ENCODE results near the gene LTBP2. TPM values are rescaled to one million over a fixed set of nuclear protein-coding genes. Genes with fewer than 3 reads are reported as not detected.
A peak's percentile ranks its signal among the peaks of the same experiment; 100 is the strongest.

LTBP2 gene
- total and polyA plus RNA-seq, 7 donors: 0.46 to 71.2 (median 12.1) TPM

DNA sequence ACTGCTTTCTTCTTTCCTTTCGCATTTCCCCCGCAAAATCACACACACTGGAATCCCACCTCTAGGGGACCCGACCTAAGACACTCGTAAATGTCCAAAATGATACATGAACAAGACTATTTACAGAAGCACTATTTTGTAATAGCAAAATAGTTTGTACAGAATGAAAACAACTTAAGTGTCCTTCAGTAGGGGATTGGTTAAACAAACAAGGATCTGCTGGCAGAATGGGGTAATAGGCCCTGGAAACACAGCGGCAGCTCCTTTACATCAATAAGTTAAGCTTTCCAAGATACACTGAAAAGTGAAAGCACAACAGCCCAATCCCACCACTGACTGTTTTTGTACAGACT lies 48.8 kb downstream of the LTBP2 start:
- TF ChIP-seq, protein P1, sequence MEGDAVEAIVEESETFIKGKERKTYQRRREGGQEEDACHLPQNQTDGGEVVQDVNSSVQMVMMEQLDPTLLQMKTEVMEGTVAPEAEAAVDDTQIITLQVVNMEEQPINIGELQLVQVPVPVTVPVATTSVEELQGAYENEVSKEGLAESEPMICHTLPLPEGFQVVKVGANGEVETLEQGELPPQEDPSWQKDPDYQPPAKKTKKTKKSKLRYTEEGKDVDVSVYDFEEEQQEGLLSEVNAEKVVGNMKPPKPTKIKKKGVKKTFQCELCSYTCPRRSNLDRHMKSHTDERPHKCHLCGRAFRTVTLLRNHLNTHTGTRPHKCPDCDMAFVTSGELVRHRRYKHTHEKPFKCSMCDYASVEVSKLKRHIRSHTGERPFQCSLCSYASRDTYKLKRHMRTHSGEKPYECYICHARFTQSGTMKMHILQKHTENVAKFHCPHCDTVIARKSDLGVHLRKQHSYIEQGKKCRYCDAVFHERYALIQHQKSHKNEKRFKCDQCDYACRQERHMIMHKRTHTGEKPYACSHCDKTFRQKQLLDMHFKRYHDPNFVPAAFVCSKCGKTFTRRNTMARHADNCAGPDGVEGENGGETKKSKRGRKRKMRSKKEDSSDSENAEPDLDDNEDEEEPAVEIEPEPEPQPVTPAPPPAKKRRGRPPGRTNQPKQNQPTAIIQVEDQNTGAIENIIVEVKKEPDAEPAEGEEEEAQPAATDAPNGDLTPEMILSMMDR (IDR thresholded peaks at IDR 0.05): no peak
- TF ChIP-seq EP300 (IDR thresholded peaks at IDR 0.05) (no peak), POLR2AphosphoS5 (IDR thresholded peaks at IDR 0.05) (no peak), POLR2A (IDR thresholded peaks at IDR 0.05) (no peak)
- 63 to 70% methylated on average over 5 of the region's 5 CpGs for WGBS, 2 donors
- intact Hi-C loops (cut with DNase I): no loop called here
- Histone ChIP-seq H3K4me3 (no peak overlapping the region), H3K9me3 (no peaks in the 10 kb centered on the region), H3K4me1 (peaks cover 0 to 25% (median 12%) of the 10 kb centered on the region in 4 donors), H3K27ac (peak overlapping the region in 2 of 4 donors; percentile 29 to 34), H3K36me3 (no peaks in the 10 kb centered on the region), H3K27me3 (no peaks in the 10 kb centered on the region)
- no peak for DNase-seq

GRCh38 chr14:74562515-74563232 lies 49.4 kb downstream of the LTBP2 start:
- WGBS, 2 donors: 50 to 65% methylated on average over 3 of the region's 3 CpGs
- Histone ChIP-seq H3K27me3 (no peaks in the 10 kb centered on the region), H3K4me3 (no peak overlapping the region), H3K36me3 (no peaks in the 10 kb centered on the region), H3K27ac (peak overlapping the region in 2 of 4 donors; percentile 29 to 34), H3K9me3 (no peaks in the 10 kb centered on the region), H3K4me1 (peaks cover 0 to 25% (median 12%) of the 10 kb centered on the region in 4 donors)
- TF ChIP-seq EP300 (IDR thresholded peaks at IDR 0.05): no peak
- no peak for TF ChIP-seq POLR2AphosphoS5 (IDR thresholded peaks at IDR 0.05)
- TF ChIP-seq POLR2A (IDR thresholded peaks at IDR 0.05): no peak
- TF ChIP-seq, protein P1 (IDR thresholded peaks at IDR 0.05): no peak
- intact Hi-C loops (cut with DNase I): no loop called here
- DNase-seq: no peak

DNA sequence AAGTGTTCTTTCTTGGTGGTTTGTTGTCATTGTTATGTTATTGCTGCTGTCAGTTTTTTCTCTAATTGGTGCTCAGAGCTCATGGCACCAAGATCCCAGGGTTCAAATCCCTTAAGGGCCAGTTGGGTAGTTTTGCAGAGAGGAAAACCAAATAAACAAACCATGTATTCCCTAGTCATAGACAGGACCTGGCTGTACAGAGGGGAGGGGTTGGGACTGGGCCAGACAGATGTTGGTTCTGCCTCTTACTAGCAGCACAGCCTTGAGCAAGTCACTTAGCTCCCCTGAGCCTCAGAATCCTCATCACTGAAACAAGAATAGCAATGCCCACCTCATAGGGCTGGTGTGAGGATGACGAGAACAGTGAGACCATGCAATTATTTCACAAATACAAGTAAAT lies 53.4 kb downstream of the LTBP2 start:
- no peak for DNase-seq
- Histone ChIP-seq H3K27ac (no peak overlapping the region), H3K27me3 (no peaks in the 10 kb centered on the region), H3K4me3 (no peak overlapping the region), H3K36me3 (no peaks in the 10 kb centered on the region), H3K9me3 (no peaks in the 10 kb centered on the region), H3K4me1 (peaks cover 0 to 15% (median 8%) of the 10 kb centered on the region in 4 donors)
- TF ChIP-seq, protein P1 (IDR thresholded peaks at IDR 0.05): no peak
- TF ChIP-seq POLR2AphosphoS5 (IDR thresholded peaks at IDR 0.05) (no peak), POLR2A (IDR thresholded peaks at IDR 0.05) (no peak), EP300 (IDR thresholded peaks at IDR 0.05) (no peak)
- 86 to 90% methylated on average over 1 of the region's 1 CpG for WGBS, 2 donors
- intact Hi-C loops (cut with DNase I): no loop called here

GRCh38 chr14:74557691-74558090 lies 54.3 kb downstream of the LTBP2 start:
- TF ChIP-seq POLR2AphosphoS5 (IDR thresholded peaks at IDR 0.05): no peak
- TF ChIP-seq, protein P1 (IDR thresholded peaks at IDR 0.05): no peak
- TF ChIP-seq POLR2A (IDR thresholded peaks at IDR 0.05): no peak
- TF ChIP-seq EP300 (IDR thresholded peaks at IDR 0.05): no peak
- Histone ChIP-seq H3K27me3 (no peaks in the 10 kb centered on the region), H3K4me3 (no peak overlapping the region), H3K4me1 (peaks cover 0 to 7% (median 3%) of the 10 kb centered on the region in 4 donors), H3K27ac (no peak overlapping the region), H3K36me3 (no peaks in the 10 kb centered on the region), H3K9me3 (no peaks in the 10 kb centered on the region)
- no peak for DNase-seq
- intact Hi-C loops (cut with DNase I): no loop called here
- WGBS, 2 donors: 76 to 77% methylated on average over 5 of the region's 5 CpGs

All from sigmoid colon (tissue), 7 donors.